ENCODE measurements around the gene TRAF2. TPM values are rescaled to one million over a fixed set of nuclear protein-coding genes. Genes with fewer than 3 reads are reported as not detected.
"Not testable (repeated sequence)": the region's sequence is repeated elsewhere in the genome, so short reads cannot be mapped to it uniquely, and the experiment has no call there.

The TRAF2 gene
- total RNA-seq, 2 donors from 2014 or later: 45.9 to 55.1 TPM

DNA sequence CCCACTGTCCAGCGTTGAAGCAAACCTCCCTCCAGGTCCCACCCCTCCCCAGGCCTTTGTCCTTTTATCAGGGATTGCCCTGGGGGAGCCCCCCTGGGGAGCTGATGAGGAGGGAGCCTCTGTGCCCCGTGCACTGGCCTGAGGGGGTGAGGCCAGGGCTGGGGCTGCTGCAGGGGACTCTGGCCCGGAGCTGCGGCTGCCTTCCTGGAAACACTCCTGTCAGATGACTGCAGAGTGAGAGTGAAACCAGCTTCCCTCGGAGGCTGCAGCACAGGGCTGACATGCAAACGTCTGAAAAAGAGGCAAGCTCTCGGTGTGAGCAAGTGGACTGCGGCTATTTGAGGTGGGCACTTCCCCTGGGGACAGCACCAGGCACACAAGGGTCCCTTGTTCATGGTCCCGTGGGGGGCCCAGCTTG lies 4.6 kb upstream of the TRAF2 start:
- Histone ChIP-seq H3K4me3 (ENCODE audit: low read length) (no peak overlapping the region), H3K9ac (ENCODE audit: extremely low read depth, low read length, poor library complexity, severe bottlenecking) (no peak overlapping the region), H3K9me3 (ENCODE audit: control insufficient read depth, low read length) (no peaks in the 10 kb centered on the region), H3K4me1 (ENCODE audit: control insufficient read depth, insufficient read depth, low read length) (peaks cover 6% of the 10 kb centered on the region), H3K36me3 (ENCODE audit: control insufficient read depth, insufficient read depth, low read length) (no peaks in the 10 kb centered on the region), H3K27me3 (ENCODE audit: control insufficient read depth, insufficient read depth, low read length, poor library complexity, severe bottlenecking) (no peaks in the 10 kb centered on the region), H3K27ac (ENCODE audit: low read depth, low read length) (no peak overlapping the region)
- TF ChIP-seq, protein P1, sequence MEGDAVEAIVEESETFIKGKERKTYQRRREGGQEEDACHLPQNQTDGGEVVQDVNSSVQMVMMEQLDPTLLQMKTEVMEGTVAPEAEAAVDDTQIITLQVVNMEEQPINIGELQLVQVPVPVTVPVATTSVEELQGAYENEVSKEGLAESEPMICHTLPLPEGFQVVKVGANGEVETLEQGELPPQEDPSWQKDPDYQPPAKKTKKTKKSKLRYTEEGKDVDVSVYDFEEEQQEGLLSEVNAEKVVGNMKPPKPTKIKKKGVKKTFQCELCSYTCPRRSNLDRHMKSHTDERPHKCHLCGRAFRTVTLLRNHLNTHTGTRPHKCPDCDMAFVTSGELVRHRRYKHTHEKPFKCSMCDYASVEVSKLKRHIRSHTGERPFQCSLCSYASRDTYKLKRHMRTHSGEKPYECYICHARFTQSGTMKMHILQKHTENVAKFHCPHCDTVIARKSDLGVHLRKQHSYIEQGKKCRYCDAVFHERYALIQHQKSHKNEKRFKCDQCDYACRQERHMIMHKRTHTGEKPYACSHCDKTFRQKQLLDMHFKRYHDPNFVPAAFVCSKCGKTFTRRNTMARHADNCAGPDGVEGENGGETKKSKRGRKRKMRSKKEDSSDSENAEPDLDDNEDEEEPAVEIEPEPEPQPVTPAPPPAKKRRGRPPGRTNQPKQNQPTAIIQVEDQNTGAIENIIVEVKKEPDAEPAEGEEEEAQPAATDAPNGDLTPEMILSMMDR (conservative IDR thresholded peaks at IDR 0.05): no peak
- peaks cover 8% of the 10 kb centered on the region for H3K4me1 Mint-ChIP-seq
- no peak overlapping the region for H3K4me3 Mint-ChIP-seq
- H3K27ac Mint-ChIP-seq: no peak overlapping the region
- H3K36me3 Mint-ChIP-seq (ENCODE audit: low read depth): no peaks in the 10 kb centered on the region
- no peaks in the 10 kb centered on the region for H3K9me3 Mint-ChIP-seq
- H3K27me3 Mint-ChIP-seq (ENCODE audit: insufficient read depth): peaks cover 11% of the 10 kb centered on the region
- no peak for DNase-seq
- 56 to 61% methylated on average over 7 to 9 of the region's 9 CpGs for WGBS, 2 experiments (ENCODE audit: insufficient coverage in 1 of 2, insufficient read length in 1 of 2)

DNA sequence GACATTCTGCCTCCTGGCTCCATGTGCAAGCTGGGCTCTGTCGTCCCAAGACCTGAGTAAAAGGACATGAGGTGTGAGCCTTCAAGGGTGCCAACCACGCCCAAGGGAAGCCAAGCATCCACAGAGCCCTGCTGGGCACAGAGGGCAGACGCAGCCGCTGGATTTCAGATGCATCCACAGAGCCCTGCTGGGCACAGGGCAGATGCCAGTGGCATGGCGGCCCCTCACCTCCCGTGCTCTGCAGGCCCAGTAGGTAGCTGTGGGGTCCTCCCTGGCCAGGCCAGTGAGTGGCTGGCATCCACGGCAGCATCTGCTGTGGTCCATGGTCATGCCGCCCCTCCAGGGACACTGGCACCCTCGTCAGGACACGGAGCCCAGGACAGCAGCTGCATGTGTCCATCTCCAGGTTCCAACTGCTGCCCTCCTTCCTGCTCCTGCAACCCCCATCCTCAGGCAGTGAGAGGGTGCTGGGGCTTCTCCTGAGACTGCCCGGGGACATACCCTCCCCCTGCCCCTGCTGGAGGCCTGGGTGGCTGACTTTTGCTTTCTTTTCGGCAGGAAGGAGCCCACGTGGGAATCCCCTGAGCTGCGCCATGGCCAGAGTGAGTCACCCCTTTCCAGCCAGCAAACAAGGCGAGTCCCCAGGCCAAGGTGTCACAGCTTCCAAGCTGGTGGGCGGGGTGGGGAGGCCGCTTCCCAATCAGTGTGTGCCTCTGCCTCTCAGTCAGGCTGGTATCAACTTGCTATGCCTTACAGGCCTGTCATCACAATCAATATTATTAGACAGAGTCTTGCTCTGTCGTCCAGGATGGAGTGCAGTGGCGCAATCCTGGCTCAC lies 4.0 kb upstream of the TRAF2 start:
- no peak overlapping the region for H3K27ac ChIP-seq (ENCODE audit: low read depth, low read length)
- peak; percentile 80 for DNase-seq

DNA sequence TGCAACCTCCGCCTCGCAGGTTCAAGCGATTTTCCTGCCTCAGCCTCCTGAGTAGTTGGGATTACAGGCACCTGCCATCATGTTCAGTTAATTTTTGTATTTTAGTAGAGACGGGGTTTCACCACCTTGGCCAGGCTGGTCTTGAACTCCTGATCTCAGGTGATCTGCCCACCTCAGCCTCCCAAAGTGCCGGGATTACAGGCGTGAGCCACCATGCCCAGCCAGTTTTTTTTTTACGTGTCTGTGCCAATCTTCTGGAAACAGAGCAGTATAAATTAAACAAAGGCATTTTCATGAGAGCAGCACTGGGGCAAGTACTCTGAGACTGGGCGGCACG lies 3.4 kb upstream of the TRAF2 start:
- H3K27me3 Mint-ChIP-seq (ENCODE audit: insufficient read depth); H3K9me3 Mint-ChIP-seq; DNase-seq; H3K9me3 ChIP-seq (ENCODE audit: control insufficient read depth, low read length); H3K9ac ChIP-seq (ENCODE audit: extremely low read depth, low read length, poor library complexity, severe bottlenecking); H3K4me3 ChIP-seq (ENCODE audit: low read length); H3K27me3 ChIP-seq (ENCODE audit: control insufficient read depth, insufficient read depth, low read length, poor library complexity, severe bottlenecking); H3K27ac Mint-ChIP-seq; H3K36me3 Mint-ChIP-seq (ENCODE audit: low read depth); H3K36me3 ChIP-seq (ENCODE audit: control insufficient read depth, insufficient read depth, low read length); H3K4me3 Mint-ChIP-seq; H3K4me1 ChIP-seq (ENCODE audit: control insufficient read depth, insufficient read depth, low read length); H3K27ac ChIP-seq (ENCODE audit: low read depth, low read length): not testable (repeated sequence)
- peaks cover 15% of the 10 kb centered on the region for H3K4me1 Mint-ChIP-seq
- 94 to 99% methylated on average over 7 to 9 of the region's 9 CpGs for WGBS, 2 experiments (ENCODE audit: insufficient coverage in 1 of 2, insufficient read length in 1 of 2)

More for the DNA sequence above, 4.0 kb upstream of the TRAF2 start:
- no peak overlapping the region for H3K9ac ChIP-seq (ENCODE audit: extremely low read depth, low read length, poor library complexity, severe bottlenecking)
- peaks cover 6% of the 10 kb centered on the region for H3K4me1 ChIP-seq (ENCODE audit: control insufficient read depth, insufficient read depth, low read length)
- Mint-ChIP-seq H3K4me1 (peaks cover 12% of the 10 kb centered on the region), H3K36me3 (ENCODE audit: low read depth) (no peaks in the 10 kb centered on the region), H3K27me3 (ENCODE audit: insufficient read depth) (peaks cover 8% of the 10 kb centered on the region), H3K27ac (no peak overlapping the region), H3K9me3 (no peaks in the 10 kb centered on the region), H3K4me3 (no peak overlapping the region)
- WGBS, 2 experiments (ENCODE audit: insufficient coverage in 1 of 2, insufficient read length in 1 of 2): 74 to 78% methylated on average over 12 to 19 of the region's 19 CpGs
- H3K4me3 ChIP-seq (ENCODE audit: low read length): no peak overlapping the region
- H3K9me3 ChIP-seq (ENCODE audit: control insufficient read depth, low read length): no peaks in the 10 kb centered on the region
- TF ChIP-seq, protein P1 (conservative IDR thresholded peaks at IDR 0.05): no peak
- H3K27me3 ChIP-seq (ENCODE audit: control insufficient read depth, insufficient read depth, low read length, poor library complexity, severe bottlenecking): no peaks in the 10 kb centered on the region
- no peaks in the 10 kb centered on the region for H3K36me3 ChIP-seq (ENCODE audit: control insufficient read depth, insufficient read depth, low read length)

DNA sequence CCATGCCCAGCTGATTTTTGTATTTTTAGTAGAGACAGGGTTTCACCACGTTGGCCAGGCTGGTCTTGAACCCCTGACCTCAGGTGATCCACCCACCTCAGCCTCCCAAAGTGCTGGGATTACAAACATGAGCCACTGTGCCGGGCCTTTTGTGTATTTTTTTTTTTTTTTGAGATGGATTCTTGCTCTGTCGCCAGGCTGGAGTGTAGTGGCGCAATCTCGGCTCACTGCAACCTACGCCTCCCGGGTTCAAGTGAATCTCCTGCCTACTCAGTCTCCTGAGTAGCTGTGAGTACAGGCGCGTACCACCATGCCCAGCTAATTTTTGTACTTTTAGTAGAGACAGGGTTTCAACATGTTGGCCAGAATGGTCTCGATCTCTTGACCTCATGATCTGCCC lies 2.6 kb upstream of the TRAF2 start:
- H3K4me1 ChIP-seq (ENCODE audit: control insufficient read depth, insufficient read depth, low read length); H3K4me3 Mint-ChIP-seq; H3K36me3 Mint-ChIP-seq (ENCODE audit: low read depth); H3K27ac ChIP-seq (ENCODE audit: low read depth, low read length); H3K4me3 ChIP-seq (ENCODE audit: low read length); H3K9ac ChIP-seq (ENCODE audit: extremely low read depth, low read length, poor library complexity, severe bottlenecking); H3K9me3 Mint-ChIP-seq; H3K27ac Mint-ChIP-seq; H3K27me3 Mint-ChIP-seq (ENCODE audit: insufficient read depth); H3K9me3 ChIP-seq (ENCODE audit: control insufficient read depth, low read length); DNase-seq; H3K27me3 ChIP-seq (ENCODE audit: control insufficient read depth, insufficient read depth, low read length, poor library complexity, severe bottlenecking); H3K36me3 ChIP-seq (ENCODE audit: control insufficient read depth, insufficient read depth, low read length): not testable (repeated sequence)
- H3K4me1 Mint-ChIP-seq: peaks cover 15% of the 10 kb centered on the region
- 94 to 95% methylated on average over 8 to 10 of the region's 10 CpGs for WGBS, 2 experiments (ENCODE audit: insufficient coverage in 1 of 2, insufficient read length in 1 of 2)

Data from endodermal cell (in vitro differentiated cells).